ENCODE measurements around the gene MED27.

The MED27 gene

DNA sequence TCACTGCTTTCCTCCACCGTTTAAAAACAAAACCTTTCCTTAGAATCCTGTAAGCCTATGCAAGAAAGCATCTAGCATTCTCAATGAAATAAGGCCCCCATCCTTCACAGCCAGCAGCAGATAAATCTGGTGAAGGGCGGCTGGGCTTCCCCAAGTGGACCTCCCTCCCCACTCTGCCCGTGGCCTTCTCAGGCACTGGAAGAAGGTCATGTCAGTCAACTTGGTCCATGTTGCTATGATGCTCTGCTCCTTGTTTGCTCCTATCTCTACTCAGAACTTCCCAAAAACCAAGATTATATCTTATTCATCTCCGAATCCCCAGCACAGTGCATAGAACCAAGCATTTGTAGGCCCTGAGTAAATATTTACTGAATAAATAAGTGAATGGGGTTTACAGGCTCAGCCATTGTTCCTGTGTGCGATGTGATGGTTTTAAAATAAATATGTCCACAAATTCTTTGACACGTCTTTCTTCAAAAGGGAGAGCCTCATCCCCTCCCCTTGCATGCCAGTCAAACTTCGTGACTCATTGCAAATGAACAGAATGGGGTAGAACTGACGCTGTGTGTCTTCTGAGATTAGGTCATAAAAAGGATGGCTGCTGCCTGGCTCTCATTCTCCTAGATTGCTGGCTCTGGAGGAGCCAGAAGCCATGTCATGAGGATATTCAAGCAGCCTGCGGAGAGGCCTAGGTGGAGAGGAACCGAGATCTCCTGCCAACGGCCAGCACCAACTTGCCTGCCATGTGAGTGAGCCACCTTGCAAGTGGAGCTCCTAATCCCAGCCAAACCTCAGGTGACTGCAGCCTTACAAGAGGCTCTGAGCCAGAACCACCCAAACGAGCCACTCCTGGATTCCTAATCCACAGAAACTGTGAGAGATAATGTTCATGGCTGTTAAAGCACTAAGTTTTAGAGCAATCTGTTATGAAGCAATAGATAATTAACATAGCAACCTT, 70.5 kb downstream of the MED27 start:
- H3K9me3 ChIP-seq (ENCODE audit: control insufficient read depth, insufficient read depth, low read length), result no peaks in the 10 kb centered on the region
- H3K36me3 ChIP-seq (ENCODE audit: insufficient read depth, low read length), result no peaks in the 10 kb centered on the region
- H3K9ac ChIP-seq (ENCODE audit: low read depth, low read length), result no peak overlapping the region
- peaks cover 19% of the 10 kb centered on the region for H3K4me1 ChIP-seq (ENCODE audit: insufficient read depth, low read length)

DNA sequence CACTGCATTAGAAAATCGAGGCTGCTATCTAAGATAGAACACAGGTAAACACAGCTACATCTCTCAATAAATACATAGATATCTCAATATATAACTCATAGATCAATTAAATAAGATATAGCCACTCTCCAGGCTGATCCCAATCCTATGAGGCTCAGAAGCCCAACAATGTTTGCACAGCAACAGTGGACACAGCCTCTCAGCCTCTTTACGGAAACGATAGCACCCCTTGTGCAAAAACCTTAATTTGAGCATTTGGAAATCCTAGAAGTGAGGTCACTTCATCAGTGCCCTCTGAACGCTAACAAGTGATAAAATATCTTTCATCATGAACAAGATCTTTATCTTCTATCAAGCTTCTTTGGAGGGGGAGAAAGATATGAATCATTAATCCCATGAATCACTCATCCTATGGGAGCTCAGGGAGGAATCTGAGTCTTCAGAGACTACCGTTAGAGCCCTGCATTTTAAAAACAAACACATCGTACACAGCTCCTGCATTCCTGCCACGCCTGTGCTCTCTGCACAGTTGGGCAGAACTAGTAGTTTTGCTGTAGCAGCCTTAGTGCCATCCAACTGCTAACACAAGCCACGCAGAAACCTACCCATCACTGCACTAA, 71.4 kb downstream of the MED27 start:
- H3K4me1 ChIP-seq (ENCODE audit: insufficient read depth, low read length), result peaks cover 19% of the 10 kb centered on the region
- H3K36me3 ChIP-seq (ENCODE audit: insufficient read depth, low read length), result no peaks in the 10 kb centered on the region
- no peaks in the 10 kb centered on the region for H3K9me3 ChIP-seq (ENCODE audit: control insufficient read depth, insufficient read depth, low read length)
- no peak overlapping the region for H3K9ac ChIP-seq (ENCODE audit: low read depth, low read length)

- Histone ChIP-seq H3K36me3 (ENCODE audit: insufficient read depth, low read length) (no peaks in the 10 kb centered on the region), H3K9me3 (ENCODE audit: control insufficient read depth, insufficient read depth, low read length) (no peaks in the 10 kb centered on the region), H3K9ac (ENCODE audit: low read depth, low read length) (no peak overlapping the region), H3K4me1 (ENCODE audit: insufficient read depth, low read length) (peaks cover 23% of the 10 kb centered on the region)
These were observed 72.2 kb downstream of the MED27 start for GRCh38 chr9:132007371-132008025.

GRCh38 chr9:132006677-132007370, 72.8 kb downstream of the MED27 start:
- H3K9me3 ChIP-seq (ENCODE audit: control insufficient read depth, insufficient read depth, low read length), result no peaks in the 10 kb centered on the region
- no peaks in the 10 kb centered on the region for H3K36me3 ChIP-seq (ENCODE audit: insufficient read depth, low read length)
- no peak overlapping the region for H3K9ac ChIP-seq (ENCODE audit: low read depth, low read length)
- peaks cover 23% of the 10 kb centered on the region for H3K4me1 ChIP-seq (ENCODE audit: insufficient read depth, low read length)

- Histone ChIP-seq H3K36me3 (ENCODE audit: insufficient read depth, low read length) (no peaks in the 10 kb centered on the region), H3K9me3 (ENCODE audit: control insufficient read depth, insufficient read depth, low read length) (0 out of 2 replicates have a peak, but pooled peaks cover 2% of the 10 kb centered on the region), H3K9ac (ENCODE audit: low read depth, low read length) (no peak overlapping the region), H3K4me1 (ENCODE audit: insufficient read depth, low read length) (peaks cover 23% of the 10 kb centered on the region)
These were observed 73.8 kb downstream of the MED27 start for GRCh38 chr9:132005899-132006298.

DNA sequence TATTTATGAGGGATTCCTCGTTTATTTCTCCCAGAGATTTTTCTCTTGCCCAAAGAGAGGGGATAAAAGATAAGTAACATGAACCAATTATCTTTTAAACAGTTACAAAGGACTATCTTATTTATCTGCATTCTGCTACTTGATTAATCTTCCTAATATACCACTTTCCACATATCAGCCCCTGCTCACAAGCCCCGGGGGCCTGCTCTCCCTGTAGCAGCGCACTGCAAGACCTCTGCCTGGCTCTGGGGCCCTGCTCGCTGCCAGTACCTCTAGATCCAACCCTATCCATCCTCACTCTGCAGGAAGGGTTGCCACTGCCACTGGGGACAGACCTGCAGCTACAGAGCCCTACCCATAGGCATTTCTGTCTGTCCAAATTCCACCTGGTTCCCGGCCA, 75.3 kb downstream of the MED27 start:
- Histone ChIP-seq H3K4me1 (ENCODE audit: insufficient read depth, low read length) (peaks cover 23% of the 10 kb centered on the region), H3K9ac (ENCODE audit: low read depth, low read length) (no peak overlapping the region), H3K36me3 (ENCODE audit: insufficient read depth, low read length) (no peaks in the 10 kb centered on the region), H3K9me3 (ENCODE audit: control insufficient read depth, insufficient read depth, low read length) (peaks cover 2% of the 10 kb centered on the region; the same call in 1 of the 2 replicates)

DNA sequence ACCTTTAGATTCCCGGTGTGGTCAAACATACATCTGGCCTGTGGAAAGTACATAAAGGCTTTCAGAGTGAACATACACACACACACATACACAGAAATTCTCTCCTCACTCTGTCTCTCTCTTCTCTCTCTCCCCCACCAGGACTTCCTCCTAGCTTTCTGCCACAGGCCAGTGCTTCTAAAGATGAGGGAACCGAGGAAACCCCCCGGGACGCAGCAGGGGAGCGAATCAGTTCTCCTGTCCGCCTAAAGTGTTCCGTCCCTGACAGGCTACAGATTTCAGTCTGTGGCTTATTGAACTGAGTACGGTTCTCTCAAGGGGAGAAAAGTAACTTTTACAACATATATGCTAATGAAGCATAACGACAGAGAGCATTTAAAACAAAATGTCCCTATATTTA, 75.8 kb downstream of the MED27 start:
- H3K9me3 ChIP-seq (ENCODE audit: control insufficient read depth, insufficient read depth, low read length), result peaks cover 2% of the 10 kb centered on the region; the same call in 1 of the 2 replicates
- H3K9ac ChIP-seq (ENCODE audit: low read depth, low read length), result no peak overlapping the region
- H3K4me1 ChIP-seq (ENCODE audit: insufficient read depth, low read length), result peaks cover 23% of the 10 kb centered on the region
- no peaks in the 10 kb centered on the region for H3K36me3 ChIP-seq (ENCODE audit: insufficient read depth, low read length)

GRCh38 chr9:132003319-132003704, 76.4 kb downstream of the MED27 start:
- peaks cover 23% of the 10 kb centered on the region for H3K4me1 ChIP-seq (ENCODE audit: insufficient read depth, low read length)
- H3K9me3 ChIP-seq (ENCODE audit: control insufficient read depth, insufficient read depth, low read length), result peaks cover 2% of the 10 kb centered on the region; the same call in 1 of the 2 replicates
- H3K36me3 ChIP-seq (ENCODE audit: insufficient read depth, low read length), result no peaks in the 10 kb centered on the region
- H3K9ac ChIP-seq (ENCODE audit: low read depth, low read length), result no peak overlapping the region

- H3K9ac ChIP-seq (ENCODE audit: low read depth, low read length), result no peak overlapping the region
- peaks cover 2% of the 10 kb centered on the region; the same call in 1 of the 2 replicates for H3K9me3 ChIP-seq (ENCODE audit: control insufficient read depth, insufficient read depth, low read length)
- H3K4me1 ChIP-seq (ENCODE audit: insufficient read depth, low read length), result peaks cover 22% of the 10 kb centered on the region
- H3K36me3 ChIP-seq (ENCODE audit: insufficient read depth, low read length), result no peaks in the 10 kb centered on the region
These were observed 76.9 kb downstream of the MED27 start for GRCh38 chr9:132002643-132003318.

- Histone ChIP-seq H3K4me1 (ENCODE audit: insufficient read depth, low read length) (peaks cover 11% of the 10 kb centered on the region), H3K9me3 (ENCODE audit: control insufficient read depth, insufficient read depth, low read length) (peaks cover 2% of the 10 kb centered on the region; the same call in 1 of the 2 replicates), H3K9ac (ENCODE audit: low read depth, low read length) (no peak overlapping the region), H3K36me3 (ENCODE audit: insufficient read depth, low read length) (no peaks in the 10 kb centered on the region)
These were observed 78.1 kb downstream of the MED27 start for GRCh38 chr9:132001567-132001966.

GRCh38 chr9:132000659-132001058, 79.0 kb downstream of the MED27 start:
- H3K9ac ChIP-seq (ENCODE audit: low read depth, low read length), result no peak overlapping the region
- peaks cover 2% of the 10 kb centered on the region; the same call in 1 of the 2 replicates for H3K9me3 ChIP-seq (ENCODE audit: control insufficient read depth, insufficient read depth, low read length)
- no peaks in the 10 kb centered on the region for H3K36me3 ChIP-seq (ENCODE audit: insufficient read depth, low read length)
- H3K4me1 ChIP-seq (ENCODE audit: insufficient read depth, low read length), result peaks cover 4% of the 10 kb centered on the region; the same call in 1 of the 2 replicates

- peaks cover 2% of the 10 kb centered on the region; the same call in 1 of the 2 replicates for H3K9me3 ChIP-seq (ENCODE audit: control insufficient read depth, insufficient read depth, low read length)
- H3K36me3 ChIP-seq (ENCODE audit: insufficient read depth, low read length), result no peaks in the 10 kb centered on the region
- H3K9ac ChIP-seq (ENCODE audit: low read depth, low read length), result no peak overlapping the region
- peaks cover 4% of the 10 kb centered on the region; the same call in 1 of the 2 replicates for H3K4me1 ChIP-seq (ENCODE audit: insufficient read depth, low read length)
These were observed 79.7 kb downstream of the MED27 start for GRCh38 chr9:131999692-132000551.

DNA sequence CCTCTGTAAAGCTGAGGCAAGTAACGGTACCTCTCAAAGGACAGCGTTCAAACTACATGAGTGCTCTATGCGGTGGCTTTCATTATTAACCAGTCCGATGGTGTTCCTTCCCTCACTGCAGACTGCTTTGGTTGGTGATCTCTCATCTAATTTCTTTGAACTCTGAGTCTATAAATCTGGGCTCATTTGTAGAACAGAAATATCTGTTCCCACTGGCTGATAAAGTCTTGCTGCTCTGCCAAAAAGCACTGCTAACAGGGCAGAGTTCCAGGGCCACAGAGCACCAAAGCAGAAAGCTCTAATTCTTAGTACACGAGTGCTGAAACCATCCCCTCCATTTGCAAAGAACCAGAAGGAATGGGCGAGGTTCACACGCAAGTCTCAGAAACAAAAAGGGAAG, 81.9 kb downstream of the MED27 start:
- Histone ChIP-seq H3K36me3 (ENCODE audit: insufficient read depth, low read length) (no peaks in the 10 kb centered on the region), H3K9me3 (ENCODE audit: control insufficient read depth, insufficient read depth, low read length) (peaks cover 2% of the 10 kb centered on the region; the same call in 1 of the 2 replicates), H3K4me1 (ENCODE audit: insufficient read depth, low read length) (peaks cover under 1% of the 10 kb centered on the region; the same call in 1 of the 2 replicates), H3K9ac (ENCODE audit: low read depth, low read length) (no peak overlapping the region)

All from ES-I3 (cell line).